Renal cortical epithelial cell (primary cell): ENCODE results near the gene ST6GALNAC3. TPM values are rescaled to one million over a fixed set of nuclear protein-coding genes. Genes with fewer than 3 reads are reported as not detected.
"Not testable (repeated sequence)": the region's sequence is repeated elsewhere in the genome, so short reads cannot be mapped to it uniquely, and the experiment has no call there.

Experiments used
- DNase-seq: peaks from one replicate; pipeline ENCODE4 v3.0.0-alpha.2; 2011; ENCODE audit warnings: low read depth
- total RNA-seq: library from RNA; depleted of rRNA; stranded (reverse); fragments of >200 nt; gene quantifications from 2 replicates; pipeline ENCODE4 v1.2.3, GENCODE V29; 2014

The ST6GALNAC3 gene
- total RNA-seq, 1 donor from 2014 or later, result 0.50 TPM

DNA sequence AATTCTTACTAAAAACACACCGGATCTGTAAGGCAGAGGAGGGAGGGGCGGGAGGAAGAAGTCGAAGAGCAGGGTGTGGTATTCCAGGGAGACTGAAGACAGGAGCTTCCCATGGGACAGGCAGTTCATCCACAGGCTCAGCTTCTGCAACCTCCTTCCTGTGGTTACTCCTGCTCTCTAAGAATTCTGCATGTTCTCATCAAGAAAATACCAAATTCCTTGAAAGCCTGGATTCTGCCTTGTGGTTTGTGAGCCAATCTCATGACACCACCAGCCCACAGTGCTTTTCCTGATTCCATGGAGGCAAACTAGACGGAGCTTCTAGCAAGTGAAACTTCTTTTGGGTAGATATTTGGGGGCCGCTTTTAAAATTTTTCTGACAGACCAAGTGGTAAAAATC, 1.1 kb upstream of the ST6GALNAC3 start:
- DNase-seq, result peak; percentile 92

GRCh38 chr1:76075188-76075489, 593 bp downstream of the ST6GALNAC3 start:
- DNase-seq, result no peak

GRCh38 chr1:76075877-76076276, 1.3 kb downstream of the ST6GALNAC3 start:
- no peak for DNase-seq

- no peak for DNase-seq
These were observed 5.1 kb downstream of the ST6GALNAC3 start for GRCh38 chr1:76079475-76080227.

- no peak for DNase-seq
These were observed 6.1 kb downstream of the ST6GALNAC3 start for GRCh38 chr1:76080552-76081079.

DNA sequence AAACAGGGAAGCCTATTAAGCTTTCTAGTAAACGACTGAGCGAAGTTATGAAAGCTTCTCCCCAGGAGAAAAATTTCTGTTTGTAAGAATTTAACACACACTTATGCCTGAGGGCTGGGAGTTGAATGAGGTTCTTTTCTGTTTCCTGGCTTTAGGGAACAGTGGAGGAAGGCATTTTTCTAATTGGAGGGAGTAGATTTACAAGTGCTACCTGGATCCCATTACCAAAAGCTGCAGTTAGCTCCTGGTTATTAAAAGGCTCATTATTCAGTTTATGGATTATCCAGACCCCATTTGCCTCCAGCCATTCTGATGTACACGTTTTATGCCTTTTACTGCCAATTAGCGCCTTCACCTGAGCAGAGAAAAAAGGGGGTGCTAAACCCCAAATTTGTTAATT, 7.5 kb downstream of the ST6GALNAC3 start:
- no peak for DNase-seq

- no peak for DNase-seq
These were observed 8.6 kb downstream of the ST6GALNAC3 start for GRCh38 chr1:76083189-76083588.

GRCh38 chr1:76084029-76084627, 9.6 kb downstream of the ST6GALNAC3 start:
- DNase-seq, result no peak

DNA sequence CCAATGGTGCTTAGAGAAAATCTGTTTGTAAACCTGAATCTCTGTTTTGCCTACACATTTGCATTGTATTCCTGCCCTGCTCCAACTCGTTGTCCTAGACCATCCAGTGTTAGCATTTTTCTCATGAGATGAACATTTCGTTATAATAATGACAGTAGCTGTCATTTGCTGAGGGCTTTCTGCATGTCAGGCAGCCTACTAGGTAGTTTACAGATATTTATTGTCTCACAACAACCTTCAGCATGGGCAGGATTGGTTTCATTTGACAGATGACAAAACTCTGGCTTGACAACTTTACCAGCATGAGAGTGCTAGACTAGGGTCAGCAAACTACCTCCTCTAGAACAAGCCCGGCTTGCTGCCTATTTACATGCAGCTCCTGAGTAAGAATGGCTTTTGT, 10.1 kb downstream of the ST6GALNAC3 start:
- no peak for DNase-seq

- no peak for DNase-seq
These were observed 11.6 kb downstream of the ST6GALNAC3 start for GRCh38 chr1:76086109-76086508.

- no peak for DNase-seq
These were observed 12.1 kb downstream of the ST6GALNAC3 start for GRCh38 chr1:76086597-76086996.

DNA sequence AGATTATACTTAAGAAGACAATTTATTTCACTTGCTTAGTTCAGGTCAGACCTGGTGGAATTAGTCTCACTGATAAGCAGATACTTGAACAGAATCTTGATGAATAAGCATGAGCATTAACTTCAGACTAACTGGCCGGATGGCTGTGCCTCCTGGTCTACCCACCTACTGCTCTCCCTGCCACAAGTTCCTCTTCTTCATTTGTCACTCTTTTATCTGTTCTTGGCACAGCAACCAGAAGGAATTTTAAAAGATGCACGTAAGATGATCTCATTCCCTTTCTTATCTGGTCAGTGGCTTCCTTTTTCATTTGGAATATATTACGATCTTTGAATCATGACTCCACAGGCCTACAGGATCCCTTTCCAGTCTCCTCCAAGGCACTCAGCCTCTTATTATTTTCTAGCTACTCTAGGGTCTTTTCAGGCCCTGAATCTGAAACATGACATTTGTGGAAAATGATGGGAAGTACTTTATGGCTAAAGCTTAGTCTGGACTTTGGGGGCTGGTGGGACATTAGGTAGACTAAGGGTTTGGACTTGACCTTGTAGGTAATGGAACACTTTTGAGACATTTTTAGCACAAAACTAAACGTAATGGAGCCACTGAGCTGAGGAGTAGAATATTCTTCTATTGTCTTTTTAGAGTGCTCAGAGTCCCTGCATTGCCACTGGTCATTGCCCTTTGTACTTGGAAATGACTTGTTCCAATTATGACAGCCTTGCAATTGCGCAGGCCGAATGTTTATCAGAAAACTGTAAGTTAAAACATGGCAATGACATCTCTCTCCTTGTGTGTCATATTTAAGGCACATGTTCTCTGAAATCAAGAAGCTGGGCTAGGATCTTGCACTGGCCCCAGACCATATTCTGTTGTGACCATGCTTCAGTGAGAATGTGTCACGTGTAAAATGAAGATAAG, 16.0 kb downstream of the ST6GALNAC3 start:
- no peak for DNase-seq

- no peak for DNase-seq
These were observed 18.3 kb downstream of the ST6GALNAC3 start for GRCh38 chr1:76092812-76093211.

- no peak for DNase-seq
These were observed 19.2 kb downstream of the ST6GALNAC3 start for GRCh38 chr1:76093522-76094312.

GRCh38 chr1:76095802-76096201, 21.3 kb downstream of the ST6GALNAC3 start:
- DNase-seq, result no peak

DNA sequence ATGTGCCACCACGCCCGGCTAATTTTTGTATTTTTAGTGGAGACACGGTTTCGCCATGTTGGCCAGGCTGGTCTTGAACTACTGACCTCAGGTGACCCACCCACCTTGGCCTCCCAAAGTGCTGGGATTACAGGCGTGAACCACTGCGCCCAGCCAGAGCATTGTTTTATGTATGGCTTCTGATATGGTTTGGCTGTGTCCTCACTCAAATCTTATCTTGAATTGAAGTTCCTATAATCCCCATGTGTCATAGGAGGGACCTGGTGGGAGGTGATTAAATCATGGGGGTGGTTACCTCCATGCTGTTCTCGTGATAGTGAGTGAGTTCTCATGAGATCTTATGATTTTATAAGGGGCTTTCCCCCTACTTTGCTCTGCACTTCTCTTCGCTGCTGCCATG, 22.5 kb downstream of the ST6GALNAC3 start:
- DNase-seq, result not testable (repeated sequence)

GRCh38 chr1:76098845-76099244, 24.3 kb downstream of the ST6GALNAC3 start:
- no peak for DNase-seq

DNA sequence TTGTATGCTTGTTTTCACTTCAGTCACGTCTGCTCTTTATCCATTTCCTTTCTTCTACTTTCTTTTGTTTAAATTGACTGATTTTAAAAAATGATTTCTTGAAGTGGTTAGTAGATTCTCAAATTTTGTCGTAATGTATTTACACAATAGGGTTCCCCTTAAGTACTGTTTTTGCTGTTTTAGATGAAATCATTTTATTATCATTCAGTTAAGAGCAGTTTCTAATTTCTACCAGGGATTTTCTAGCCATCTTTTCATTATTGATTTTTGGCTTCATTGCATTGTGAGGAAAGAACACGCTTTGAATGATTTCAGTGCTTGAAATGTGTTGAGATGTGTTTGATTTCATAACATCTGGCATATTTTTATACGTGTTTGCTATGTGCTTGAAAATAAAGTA, 27.0 kb downstream of the ST6GALNAC3 start:
- no peak for DNase-seq

DNA sequence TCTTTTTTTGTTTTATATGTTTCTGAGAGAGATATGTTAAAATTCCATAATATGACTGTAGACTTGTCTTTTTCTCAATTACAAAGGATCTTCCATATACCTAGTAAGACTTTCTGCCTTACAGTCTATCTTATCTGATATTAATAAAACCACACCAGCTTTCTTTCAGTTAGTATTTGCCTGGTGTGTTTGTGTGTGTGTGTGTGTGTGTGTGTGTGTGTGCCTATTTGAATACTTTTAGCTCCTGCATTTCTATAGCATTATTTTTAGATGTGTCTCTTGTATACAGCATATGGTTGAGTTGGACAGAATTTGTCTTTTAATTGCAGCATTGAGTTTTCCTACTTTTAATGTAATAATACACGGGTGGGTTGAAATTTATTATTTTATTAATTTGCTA, 27.5 kb downstream of the ST6GALNAC3 start:
- DNase-seq, result no peak

GRCh38 chr1:76103034-76103433, 28.5 kb downstream of the ST6GALNAC3 start:
- DNase-seq, result no peak

DNA sequence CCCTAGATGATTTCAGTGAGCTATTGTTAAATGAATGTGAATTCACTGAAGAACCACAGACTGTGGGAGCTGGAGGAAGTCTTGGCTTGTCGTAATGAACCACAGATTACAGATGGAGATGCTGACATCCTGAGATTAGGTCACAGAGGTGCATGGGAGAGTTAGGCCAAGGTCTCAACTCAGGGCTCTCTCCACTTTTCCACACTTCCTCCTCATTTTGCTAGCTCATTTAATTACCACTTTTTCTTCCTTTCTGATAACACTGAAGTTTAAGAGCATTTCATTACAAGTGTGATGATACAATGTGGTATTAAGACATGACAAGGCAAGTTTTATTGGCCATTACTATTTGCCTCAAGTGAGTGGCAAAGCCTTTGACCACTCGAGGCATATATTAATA, 30.8 kb downstream of the ST6GALNAC3 start:
- no peak for DNase-seq

GRCh38 chr1:76106251-76106650, 31.7 kb downstream of the ST6GALNAC3 start:
- no peak for DNase-seq
